Heart left ventricle (tissue), 13 donors: ENCODE results near the gene CKS1B.

ENCODE experiments used
- POLR2A ChIP-seq, 2 donors: fragments of 450-650 bp; IDR thresholded peaks; one replicate each; pipeline ENCODE4 v1.6.1; 2017; ENCODE audit warnings: antibody characterized with exemption in 2 of 2, mild to moderate bottlenecking in 2 of 2, moderate library complexity in 2 of 2
- TF ChIP-seq, protein P1 (sequence below), 12 donors: fragments of 200-600 bp; sonication (generic) in 4 of 12; IDR thresholded peaks; one replicate each; pipeline versions ENCODE4 v1.5.0 to v1.8.0; 2018 to 2022; ENCODE audit warnings: antibody characterized with exemption in 12 of 12, mild to moderate bottlenecking in 5 of 12
- donor health status: ischemic (EF 13 %, LVEDD 7.1; RV severe dilation, severe dysfunction).
- donor health status: DM: no; HTN: yes; CAD: no.
- donor health status: DM: no; HTN: no; CAD: no.
- donor health status: ischemic (EF 25% LVEDD 6.9; RV normal size, moderate dysfunction).
- donor health status: ischemic (EF 25% LVEDD 5.7; RV mildly dilated, moderate dysfunction).
- donor health status: ischemic (EF 35%, LVEDD 5.7; RV mildly dilated, moderate dysfunction).
- donor health status: nonischemic (EF 11% LVEDD 7.7; RV severe dilation, severe dysfunction).
- donor health status: DM: yes; HTN: yes; CAD: no.
- donor health status: PGD.
- donor health status: ischemic (EF 29% LVEDD 5.4; RV normal size, mild dysfunction).
- donor health status: nonischemic (EF 23%, LVEDD 6.1; RV moderate dilation, normal function).

GRCh38 chr1:155022927-155023236, 48.4 kb downstream of the CKS1B start:
- TF ChIP-seq POLR2A (IDR thresholded peaks at IDR 0.05) = no peak
- TF ChIP-seq, protein P1, sequence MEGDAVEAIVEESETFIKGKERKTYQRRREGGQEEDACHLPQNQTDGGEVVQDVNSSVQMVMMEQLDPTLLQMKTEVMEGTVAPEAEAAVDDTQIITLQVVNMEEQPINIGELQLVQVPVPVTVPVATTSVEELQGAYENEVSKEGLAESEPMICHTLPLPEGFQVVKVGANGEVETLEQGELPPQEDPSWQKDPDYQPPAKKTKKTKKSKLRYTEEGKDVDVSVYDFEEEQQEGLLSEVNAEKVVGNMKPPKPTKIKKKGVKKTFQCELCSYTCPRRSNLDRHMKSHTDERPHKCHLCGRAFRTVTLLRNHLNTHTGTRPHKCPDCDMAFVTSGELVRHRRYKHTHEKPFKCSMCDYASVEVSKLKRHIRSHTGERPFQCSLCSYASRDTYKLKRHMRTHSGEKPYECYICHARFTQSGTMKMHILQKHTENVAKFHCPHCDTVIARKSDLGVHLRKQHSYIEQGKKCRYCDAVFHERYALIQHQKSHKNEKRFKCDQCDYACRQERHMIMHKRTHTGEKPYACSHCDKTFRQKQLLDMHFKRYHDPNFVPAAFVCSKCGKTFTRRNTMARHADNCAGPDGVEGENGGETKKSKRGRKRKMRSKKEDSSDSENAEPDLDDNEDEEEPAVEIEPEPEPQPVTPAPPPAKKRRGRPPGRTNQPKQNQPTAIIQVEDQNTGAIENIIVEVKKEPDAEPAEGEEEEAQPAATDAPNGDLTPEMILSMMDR (IDR thresholded peaks at IDR 0.05) = no peak
